ENCODE data around the gene ABCA5.
"Not testable (repeated sequence)": the region's sequence is repeated elsewhere in the genome, so short reads cannot be mapped to it uniquely, and the experiment has no call there.

Gene ABCA5

DNA sequence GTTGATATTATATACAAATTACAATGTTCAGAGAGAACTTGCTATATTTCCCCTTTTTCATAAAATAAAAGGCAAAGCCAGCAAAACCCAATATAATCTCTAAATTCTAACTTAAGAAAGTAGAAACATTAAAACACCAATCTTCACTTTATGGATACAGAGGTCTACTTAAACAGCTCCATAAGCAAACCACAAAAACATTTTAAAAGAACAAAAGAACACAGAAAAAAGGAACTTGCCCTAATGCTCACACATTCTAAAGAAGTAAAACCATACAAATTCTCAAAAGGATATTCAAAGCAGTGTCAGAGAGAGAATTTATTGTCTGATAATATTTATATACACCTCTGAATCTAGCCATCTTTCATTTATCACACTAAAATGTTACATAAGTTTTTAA, 98.9 kb downstream of the ABCA5 start:
- H3K4me3 Mint-ChIP-seq = no peak overlapping the region
- H3K27me3 Mint-ChIP-seq = peaks cover under 1% of the 10 kb centered on the region
- H3K27ac Mint-ChIP-seq = no peak overlapping the region

DNA sequence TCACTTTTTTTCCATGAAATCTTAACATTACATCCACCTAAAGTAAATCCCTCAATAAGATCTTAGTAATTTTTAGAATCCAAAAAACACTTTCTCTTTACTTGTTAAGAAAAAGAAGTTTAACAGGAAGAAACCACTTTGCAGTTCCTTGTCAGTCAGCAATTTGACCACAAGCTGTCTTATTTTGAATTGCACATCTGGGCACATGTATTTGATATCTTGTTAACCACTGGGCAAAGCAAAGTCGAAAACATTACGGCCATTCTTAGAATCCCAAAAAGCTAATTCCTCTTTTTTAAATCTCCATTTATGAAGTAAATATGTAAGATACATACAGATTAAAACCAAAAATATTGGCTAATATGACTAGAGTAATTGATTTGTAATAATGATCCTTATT, 99.4 kb downstream of the ABCA5 start:
- Mint-ChIP-seq H3K4me1 (peaks cover 14% of the 10 kb centered on the region), H3K4me3 (no peak overlapping the region)

More for the DNA sequence above, 98.9 kb downstream of the ABCA5 start:
- ATAC-seq (no peak), DNase-seq (no peak)
- Mint-ChIP-seq H3K36me3 (ENCODE audit: low read depth) (no peaks in the 10 kb centered on the region), H3K9me3 (peaks cover 23% of the 10 kb centered on the region), H3K4me1 (peaks cover 14% of the 10 kb centered on the region)

DNA sequence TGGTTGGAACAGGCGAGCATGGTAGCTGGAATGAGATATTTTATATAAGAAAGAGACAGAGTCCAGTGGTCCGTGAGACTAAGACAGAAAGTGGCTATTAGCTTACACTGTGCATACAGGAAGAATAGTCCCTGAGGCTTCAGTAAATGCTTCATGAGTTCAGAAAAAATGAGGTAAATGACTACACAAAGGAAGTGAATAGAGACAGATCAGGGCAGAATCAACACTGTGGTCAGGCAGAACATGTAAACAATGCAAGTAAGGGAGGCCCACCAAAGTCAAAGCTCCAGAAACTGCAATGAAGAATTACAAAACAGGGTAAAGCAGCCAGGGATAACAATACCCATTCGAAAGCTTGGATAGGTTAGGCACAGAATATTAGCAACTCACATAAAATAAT, 103.1 kb downstream of the ABCA5 start:
- Mint-ChIP-seq H3K4me1 (peaks cover 14% of the 10 kb centered on the region), H3K27me3 (no peaks in the 10 kb centered on the region), H3K9me3 (no peaks in the 10 kb centered on the region), H3K27ac (no peak overlapping the region), H3K4me3 (no peak overlapping the region), H3K36me3 (ENCODE audit: low read depth) (peaks cover 4% of the 10 kb centered on the region)
- DNase-seq = no peak
- ATAC-seq = no peak

More for the DNA sequence above, 99.4 kb downstream of the ABCA5 start:
- no peaks in the 10 kb centered on the region for H3K36me3 Mint-ChIP-seq (ENCODE audit: low read depth)
- DNase-seq (no peak), ATAC-seq (no peak)
- no peaks in the 10 kb centered on the region for H3K27me3 Mint-ChIP-seq
- H3K27ac Mint-ChIP-seq = no peak overlapping the region
- peaks cover 18% of the 10 kb centered on the region for H3K9me3 Mint-ChIP-seq

DNA sequence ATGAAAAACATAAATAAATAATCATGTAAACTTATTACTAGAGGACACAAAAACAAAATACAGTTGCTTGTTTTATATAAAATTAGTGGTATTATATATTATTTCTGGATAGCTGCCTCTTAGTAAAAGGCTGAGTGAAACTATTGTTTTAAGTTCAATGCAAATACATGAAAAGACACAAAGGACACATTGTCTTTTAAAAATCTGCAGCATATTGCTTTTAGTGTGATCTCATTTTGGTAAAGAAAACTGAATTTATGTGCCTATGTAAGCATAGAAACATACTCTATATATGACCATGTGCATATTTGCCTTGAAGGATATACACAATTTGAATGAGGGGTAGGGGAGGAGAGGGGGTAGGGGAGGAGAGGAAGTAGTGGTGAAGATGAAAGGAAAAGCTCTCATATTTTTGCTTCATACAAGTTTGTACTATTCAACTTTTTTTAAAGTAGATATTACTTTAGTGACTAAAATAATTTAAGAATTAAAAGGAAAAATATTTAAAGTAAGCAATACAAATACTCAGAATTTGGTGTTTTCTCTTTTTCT, 104.2 kb downstream of the ABCA5 start:
- ATAC-seq (no peak), DNase-seq (no peak)
- Mint-ChIP-seq H3K4me1 (peaks cover 11% of the 10 kb centered on the region), H3K36me3 (ENCODE audit: low read depth) (peaks cover 4% of the 10 kb centered on the region), H3K9me3 (no peaks in the 10 kb centered on the region), H3K27me3 (no peaks in the 10 kb centered on the region), H3K4me3 (no peak overlapping the region), H3K27ac (no peak overlapping the region)

DNA sequence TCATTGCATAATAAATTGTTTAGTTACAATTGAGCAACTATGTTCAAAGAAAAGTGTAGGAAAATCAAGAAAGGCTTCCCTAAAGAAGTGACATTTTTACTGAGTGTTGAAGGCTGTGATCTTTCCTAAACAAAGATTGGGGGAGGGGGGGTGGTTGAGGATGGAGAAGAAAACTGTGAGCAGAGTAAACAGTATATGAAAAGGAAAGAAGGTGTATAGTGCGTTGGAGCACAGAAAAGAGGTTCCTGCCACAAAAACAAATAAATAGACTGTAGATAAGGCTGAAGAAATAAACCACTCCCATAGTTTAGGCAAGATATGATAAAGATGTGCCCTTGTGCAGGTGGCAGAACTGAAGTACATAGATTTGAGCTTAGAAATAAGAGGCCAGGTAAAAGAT, 106.8 kb downstream of the ABCA5 start:
- H3K4me3 Mint-ChIP-seq = no peak overlapping the region
- no peaks in the 10 kb centered on the region for H3K27me3 Mint-ChIP-seq
- H3K9me3 Mint-ChIP-seq = no peaks in the 10 kb centered on the region
- no peak for ATAC-seq
- peaks cover 4% of the 10 kb centered on the region for H3K36me3 Mint-ChIP-seq (ENCODE audit: low read depth)
- no peak for DNase-seq
- H3K4me1 Mint-ChIP-seq = peaks cover 8% of the 10 kb centered on the region
- H3K27ac Mint-ChIP-seq = no peak overlapping the region

DNA sequence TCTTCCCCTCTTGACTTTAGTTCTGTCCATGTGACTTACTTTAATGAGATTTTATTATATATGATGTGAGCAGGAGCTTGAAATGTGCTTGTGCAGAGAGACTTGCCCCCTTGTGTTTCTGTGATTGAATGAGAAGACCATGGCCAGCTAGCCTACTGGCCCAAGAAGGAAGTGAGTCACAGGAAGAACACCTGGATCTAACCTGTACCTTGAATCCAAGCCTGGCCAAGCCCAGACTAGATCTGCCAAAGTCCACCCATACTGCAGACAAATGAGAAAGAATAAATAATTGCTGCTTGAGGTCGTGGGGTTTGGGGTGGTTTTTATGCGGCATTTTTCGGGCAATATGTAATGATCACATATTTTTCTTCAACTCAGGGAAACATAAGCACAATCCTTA, 107.9 kb downstream of the ABCA5 start:
- DNase-seq = no peak
- Mint-ChIP-seq H3K36me3 (ENCODE audit: low read depth) (peaks cover 4% of the 10 kb centered on the region), H3K27me3 (no peaks in the 10 kb centered on the region), H3K9me3 (no peaks in the 10 kb centered on the region), H3K4me3 (no peak overlapping the region), H3K27ac (no peak overlapping the region), H3K4me1 (peaks cover 6% of the 10 kb centered on the region)
- no peak for ATAC-seq

DNA sequence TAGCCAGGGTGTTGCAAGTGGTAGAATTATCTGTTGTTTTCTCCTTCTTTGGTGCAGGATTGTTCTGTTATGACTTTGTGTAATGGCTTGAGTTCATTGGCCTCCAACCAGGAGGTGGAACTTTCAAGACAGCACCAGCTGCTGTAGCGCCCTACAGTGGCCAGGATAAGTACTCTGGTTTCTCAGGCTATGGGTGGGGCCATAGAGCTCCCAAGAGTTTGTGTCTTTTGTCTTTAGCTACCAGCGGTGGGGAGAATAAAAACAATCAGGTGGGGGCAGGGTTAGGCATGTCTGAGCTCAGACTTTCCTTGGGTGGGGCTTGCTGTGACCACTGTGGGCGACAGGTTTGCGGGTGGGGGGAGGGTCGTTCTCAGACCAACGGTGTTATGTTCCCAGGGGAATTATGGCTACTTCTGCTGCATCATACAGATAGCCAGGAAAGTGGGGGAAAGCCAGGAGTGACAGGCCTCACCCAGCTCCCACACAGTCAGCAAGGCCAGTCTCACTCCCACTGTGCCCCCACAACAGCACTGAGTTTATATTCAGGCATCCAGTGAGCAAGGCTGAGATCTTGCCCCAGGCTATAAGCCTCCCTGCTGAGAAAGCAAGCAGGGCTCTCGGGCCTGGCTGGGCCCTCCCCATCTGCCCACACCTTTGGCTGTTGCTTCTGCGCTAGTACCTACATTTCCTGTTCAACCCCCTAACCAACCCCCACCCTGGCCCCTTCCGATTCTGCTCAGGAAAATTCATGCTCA, 113.7 kb downstream of the ABCA5 start:
- H3K4me3 Mint-ChIP-seq = no peak overlapping the region
- no peak for DNase-seq
- no peak for ATAC-seq
- peaks cover 4% of the 10 kb centered on the region for H3K36me3 Mint-ChIP-seq (ENCODE audit: low read depth)
- no peaks in the 10 kb centered on the region for H3K9me3 Mint-ChIP-seq
- H3K27ac Mint-ChIP-seq = no peak overlapping the region
- H3K4me1 Mint-ChIP-seq = peaks cover 1% of the 10 kb centered on the region
- no peaks in the 10 kb centered on the region for H3K27me3 Mint-ChIP-seq

DNA sequence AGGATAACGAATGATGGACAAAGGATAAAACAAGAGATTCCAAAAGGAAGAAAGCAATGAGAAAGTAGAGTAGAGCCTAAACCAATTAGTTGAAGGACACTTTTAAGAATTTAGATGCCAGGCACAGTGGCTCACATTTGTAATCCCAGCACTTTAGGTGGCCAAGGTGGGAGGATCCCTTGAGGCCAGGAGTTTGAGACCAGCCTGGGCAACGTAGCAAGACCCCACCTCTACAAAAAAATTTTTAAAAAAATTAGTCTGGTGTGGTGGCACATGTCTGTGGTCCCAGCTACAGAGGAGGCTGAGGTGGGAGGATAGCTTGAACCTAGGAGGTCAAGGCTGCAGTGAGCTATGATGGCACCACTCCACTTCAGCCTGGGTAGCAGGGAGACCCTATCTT, 118.3 kb downstream of the ABCA5 start:
- H3K9me3 Mint-ChIP-seq = no peaks in the 10 kb centered on the region
- ATAC-seq = no peak
- no peak overlapping the region for H3K27ac Mint-ChIP-seq
- DNase-seq = no peak
- no peak overlapping the region for H3K4me3 Mint-ChIP-seq
- peaks cover 1% of the 10 kb centered on the region for H3K4me1 Mint-ChIP-seq
- H3K27me3 Mint-ChIP-seq = no peaks in the 10 kb centered on the region
- peaks cover 4% of the 10 kb centered on the region for H3K36me3 Mint-ChIP-seq (ENCODE audit: low read depth)

DNA sequence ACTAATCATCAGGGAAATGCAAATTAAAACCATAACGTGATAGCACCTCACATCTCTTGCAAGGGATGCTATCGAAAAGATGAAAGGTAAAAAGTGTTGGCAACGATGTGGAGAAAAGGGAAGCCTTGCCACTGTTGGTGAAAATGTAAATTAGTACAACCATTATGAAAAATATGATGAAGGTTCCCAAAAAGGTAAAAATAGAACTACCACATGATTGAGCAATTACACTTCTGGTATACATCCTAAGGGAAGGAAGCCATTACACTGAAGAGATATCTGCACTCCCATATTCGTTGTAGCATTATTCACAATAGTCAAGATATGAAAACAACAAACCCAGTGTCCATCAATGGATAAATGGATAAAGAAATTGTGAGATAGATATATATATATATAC, 119.8 kb downstream of the ABCA5 start:
- Mint-ChIP-seq H3K4me1 (peaks cover 1% of the 10 kb centered on the region), H3K9me3 (no peaks in the 10 kb centered on the region), H3K27me3 (peaks cover 2% of the 10 kb centered on the region), H3K36me3 (ENCODE audit: low read depth) (no peaks in the 10 kb centered on the region), H3K27ac (no peak overlapping the region), H3K4me3 (no peak overlapping the region)
- DNase-seq (no peak), ATAC-seq (no peak)

DNA sequence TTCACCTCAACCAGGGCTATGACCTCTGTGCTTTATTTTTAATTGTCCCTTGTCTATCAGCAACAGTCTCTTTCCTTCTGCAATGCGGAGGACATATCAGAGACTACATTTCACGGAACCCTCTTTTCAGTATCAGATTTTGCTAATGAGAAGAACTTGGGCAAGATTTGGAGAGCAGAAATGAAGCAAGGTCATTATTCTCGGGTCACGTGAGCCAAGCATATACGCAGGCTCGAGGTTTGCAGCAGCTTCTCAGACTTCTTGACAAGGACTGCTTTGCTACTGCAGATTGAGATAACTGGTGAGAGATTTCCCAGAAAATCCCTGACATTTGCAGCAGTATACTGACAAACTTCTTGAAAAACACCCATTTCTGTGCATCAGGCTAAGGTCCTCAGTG, 128.7 kb downstream of the ABCA5 start:
- Mint-ChIP-seq H3K27me3 (no peaks in the 10 kb centered on the region), H3K9me3 (no peaks in the 10 kb centered on the region), H3K36me3 (ENCODE audit: low read depth) (no peaks in the 10 kb centered on the region), H3K27ac (no peak overlapping the region), H3K4me1 (no peaks in the 10 kb centered on the region), H3K4me3 (no peak overlapping the region)
- ATAC-seq = no peak
- no peak for DNase-seq

DNA sequence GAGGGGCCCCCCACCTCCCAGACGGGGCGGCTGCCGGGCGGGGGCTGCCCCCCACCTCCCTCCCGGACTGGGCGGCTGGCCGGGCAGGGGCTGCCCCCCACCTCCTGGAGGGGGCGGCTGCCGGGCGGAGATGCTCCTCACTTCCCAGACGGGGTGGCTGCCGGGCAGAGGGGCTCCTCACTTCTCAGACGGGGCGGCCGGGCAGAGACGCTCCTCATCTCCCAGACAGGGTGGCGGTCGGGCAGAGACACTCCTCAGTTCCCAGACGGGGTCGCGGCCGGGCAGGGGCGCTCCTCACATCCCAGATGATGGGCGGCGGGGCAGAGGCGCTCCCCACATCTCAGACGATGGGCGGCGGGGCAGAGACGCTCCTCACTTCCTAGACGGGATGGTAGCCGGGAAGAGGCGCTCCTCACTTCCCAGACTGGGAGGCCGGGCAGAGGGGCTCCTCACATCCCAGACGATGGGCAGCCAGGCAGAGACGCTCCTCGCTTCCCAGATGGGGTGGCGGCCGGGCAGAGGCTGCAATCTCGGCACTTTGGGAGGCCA, 130.8 kb downstream of the ABCA5 start:
- H3K9me3 Mint-ChIP-seq; ATAC-seq; H3K27me3 Mint-ChIP-seq; H3K27ac Mint-ChIP-seq; H3K36me3 Mint-ChIP-seq (ENCODE audit: low read depth); DNase-seq; H3K4me1 Mint-ChIP-seq; H3K4me3 Mint-ChIP-seq: not testable (repeated sequence)

Measured in activated naive CD8-positive, alpha-beta T cell treated with anti-CD3 and anti-CD28 coated beads, Interleukin-2, amount 50 U/mL, for 24 hours (primary cell).